Renal cortical epithelial cell (primary cell): ENCODE measurements around the gene BCAS1. TPM values are rescaled to one million over a fixed set of nuclear protein-coding genes. Genes with fewer than 3 reads are reported as not detected.

ENCODE experiments used
- DNase-seq: peaks from one replicate; pipeline ENCODE4 v3.0.0-alpha.2; 2011; ENCODE audit warnings: low read depth
- total RNA-seq: library from RNA; depleted of rRNA; stranded (reverse); fragments of >200 nt; gene quantifications from 2 replicates; pipeline ENCODE4 v1.2.3, GENCODE V29; 2014

Gene BCAS1
- total RNA-seq, 1 donor from 2014 or later, result 0.10 TPM

DNA sequence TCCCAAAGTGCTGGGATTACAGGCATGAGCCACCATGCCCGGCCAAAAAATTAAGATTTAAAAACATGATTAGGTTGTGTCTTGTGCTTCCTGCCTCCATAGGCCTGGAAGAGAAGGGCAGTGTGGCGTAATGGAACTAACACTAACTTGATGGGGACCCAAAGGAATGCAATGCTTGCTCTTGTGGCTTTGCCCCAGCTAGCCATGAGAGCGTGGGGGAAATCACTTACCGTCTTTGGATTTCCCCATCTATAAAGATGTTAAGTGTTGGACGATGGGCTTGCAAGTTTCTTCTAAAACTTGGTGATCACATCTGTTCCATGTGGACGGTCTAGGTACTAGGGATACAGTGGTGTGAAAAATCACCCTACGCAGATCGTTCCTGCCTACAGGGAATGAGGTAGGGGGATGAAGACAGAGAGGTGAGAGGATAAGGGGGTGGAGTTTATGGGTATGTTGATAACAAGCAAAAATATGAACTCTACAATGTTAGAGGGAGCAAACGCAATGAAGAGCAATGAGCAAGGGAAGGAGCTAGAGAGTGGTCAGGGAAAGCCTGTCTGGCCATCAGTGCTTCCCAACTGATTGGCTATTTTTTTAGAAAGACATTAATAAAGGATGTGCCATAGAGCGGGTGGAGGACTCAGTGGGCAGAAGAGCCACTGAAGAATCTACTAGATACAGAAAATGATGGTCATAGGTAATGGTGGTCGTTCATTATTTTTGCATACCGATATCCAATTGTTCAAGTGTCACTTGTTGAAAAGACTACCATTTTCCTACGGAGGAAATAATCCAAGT is 165.2 kb downstream of the BCAS1 start:
- no peak for DNase-seq

DNA sequence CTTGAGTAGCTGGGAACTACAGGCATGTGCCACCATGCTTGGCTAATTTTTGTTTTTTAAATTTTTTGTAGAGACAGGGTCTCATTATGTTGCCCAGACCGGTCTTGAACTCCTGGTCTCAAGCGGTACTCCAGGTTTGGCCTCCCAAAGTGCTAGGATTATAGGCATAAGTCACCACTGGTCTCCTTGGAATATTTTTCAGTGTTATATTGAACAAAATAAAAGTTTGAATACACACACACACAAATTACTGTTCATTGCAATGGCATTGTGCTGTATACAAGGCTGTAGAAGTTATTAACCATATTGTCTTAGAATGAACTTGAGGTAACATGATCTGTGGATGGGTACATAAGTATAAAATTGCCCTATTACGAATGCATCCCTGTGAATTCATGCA is 166.1 kb downstream of the BCAS1 start:
- DNase-seq, result no peak

DNA sequence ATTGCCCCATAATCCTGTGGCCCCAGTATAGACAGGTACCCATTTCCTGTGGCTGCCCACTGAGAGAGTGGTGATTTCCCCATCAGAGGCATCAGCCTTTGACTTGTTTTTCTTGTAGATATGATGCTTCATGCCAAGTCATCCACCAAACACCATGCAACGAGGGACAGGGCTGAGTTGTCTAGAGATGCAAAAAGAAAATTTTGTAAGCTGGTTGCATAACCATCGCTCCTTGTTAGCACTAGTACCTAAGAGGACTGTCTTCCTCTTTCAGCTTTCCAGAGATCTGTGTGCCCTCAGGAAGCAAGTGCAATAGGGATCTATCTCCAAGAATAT is 166.8 kb downstream of the BCAS1 start:
- DNase-seq, result no peak

DNA sequence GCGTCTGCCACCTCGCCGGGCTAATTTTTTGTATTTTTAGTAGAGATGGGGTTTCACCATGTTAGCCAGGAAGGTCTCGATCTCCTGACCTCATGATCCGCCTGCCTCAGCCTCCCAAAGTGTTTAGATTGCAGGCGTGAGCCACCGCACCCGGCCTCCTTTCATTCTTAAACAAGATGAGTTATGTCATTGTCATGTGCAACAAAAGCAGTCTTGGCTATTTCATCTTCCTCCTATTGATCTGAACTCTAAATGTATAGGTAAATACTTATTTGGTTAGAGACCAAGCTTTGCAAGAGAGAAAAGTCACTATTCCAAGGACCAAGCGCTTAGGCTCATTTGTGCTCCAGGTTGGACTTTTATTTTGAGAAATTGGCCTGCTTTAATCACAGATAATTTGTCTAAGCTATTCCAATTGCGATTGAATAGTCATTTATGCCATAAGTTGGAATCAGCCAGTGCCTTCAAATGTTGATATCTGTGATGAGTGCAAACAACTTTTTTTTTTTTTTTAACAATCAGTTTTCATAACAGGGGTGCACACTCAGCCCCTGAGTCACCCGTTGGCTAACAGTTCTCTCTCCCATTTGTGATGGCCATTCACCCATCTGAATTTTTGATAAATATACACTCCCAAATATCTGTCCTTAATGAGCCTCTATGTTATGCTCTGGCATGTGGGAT is 167.3 kb downstream of the BCAS1 start:
- no peak for DNase-seq

DNA sequence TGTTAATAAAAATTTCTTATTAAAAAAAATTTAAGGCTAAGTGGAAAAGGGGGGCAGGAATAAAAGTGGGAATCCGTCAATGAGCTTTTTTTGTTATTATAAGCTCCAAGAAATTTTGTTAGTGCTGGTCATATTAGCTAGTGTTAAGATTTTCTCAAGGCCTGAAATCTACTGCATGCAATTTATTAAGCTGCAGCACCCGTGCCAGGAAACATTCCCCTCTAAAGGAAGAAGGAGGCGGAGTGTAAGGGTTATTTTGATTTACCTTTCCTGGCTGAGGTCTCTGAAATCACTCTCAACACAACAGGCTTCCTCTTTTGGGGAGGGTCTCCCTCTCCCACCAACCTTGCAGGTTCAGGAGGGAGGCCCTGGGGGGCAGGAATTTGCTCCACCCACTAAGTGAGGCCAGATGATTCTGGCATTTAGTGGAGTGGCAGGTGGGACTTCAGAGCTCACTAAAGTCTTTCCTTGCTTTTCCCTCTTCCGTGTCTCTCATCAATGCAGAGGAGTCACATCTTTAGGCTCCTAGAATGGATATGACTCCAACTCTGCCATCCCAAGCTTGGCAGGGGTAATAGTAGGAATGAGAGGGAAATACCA is 168.8 kb downstream of the BCAS1 start:
- no peak for DNase-seq

DNA sequence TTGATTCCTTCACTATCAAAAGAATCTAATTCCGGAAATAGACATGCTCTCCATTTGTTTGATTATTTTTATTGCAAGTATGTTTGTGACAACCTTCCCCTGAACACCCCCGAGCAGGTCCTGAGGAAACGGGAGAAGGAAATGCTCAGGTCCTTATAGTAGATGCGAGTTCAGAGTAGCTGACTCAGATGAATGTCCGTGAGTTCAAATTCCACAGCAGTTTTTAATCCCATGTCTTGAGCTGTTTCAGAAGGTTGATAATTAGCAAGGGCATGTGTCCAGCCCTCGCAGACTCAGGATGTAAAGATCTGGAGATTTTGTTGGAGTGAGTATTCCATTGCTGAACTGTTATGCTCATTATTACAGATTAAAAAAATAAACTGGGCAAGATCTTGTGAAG is 169.3 kb downstream of the BCAS1 start:
- peak; percentile 93 for DNase-seq

DNA sequence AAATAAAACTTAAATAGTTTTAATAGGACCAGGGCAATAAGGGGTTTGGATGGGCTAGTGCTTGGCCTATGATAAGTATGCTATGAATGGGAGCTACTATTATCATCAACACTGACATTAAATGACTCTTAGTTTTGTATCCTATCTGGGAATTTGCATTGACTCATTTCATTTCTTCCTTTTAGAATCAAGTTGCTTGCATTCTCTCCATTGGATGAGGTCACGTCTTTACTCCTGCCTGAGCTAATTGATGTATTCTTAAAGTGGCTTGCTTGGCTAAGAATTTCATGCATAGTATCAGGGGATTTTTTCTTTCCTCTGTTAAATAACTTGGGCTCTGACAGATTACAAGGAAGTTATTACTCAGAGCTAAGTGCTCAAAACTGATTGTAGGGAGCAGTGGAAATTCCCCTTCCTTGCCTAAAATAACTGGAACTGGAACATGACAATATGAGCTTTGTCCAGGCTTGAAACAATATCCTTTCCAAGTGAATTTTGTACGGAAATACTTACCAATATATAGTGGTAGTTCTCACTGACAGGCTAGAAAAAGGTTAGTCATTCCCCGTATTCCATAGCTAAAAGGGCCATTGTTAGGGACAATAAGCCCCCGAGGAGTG is 169.9 kb downstream of the BCAS1 start:
- DNase-seq, result peak; percentile 90

DNA sequence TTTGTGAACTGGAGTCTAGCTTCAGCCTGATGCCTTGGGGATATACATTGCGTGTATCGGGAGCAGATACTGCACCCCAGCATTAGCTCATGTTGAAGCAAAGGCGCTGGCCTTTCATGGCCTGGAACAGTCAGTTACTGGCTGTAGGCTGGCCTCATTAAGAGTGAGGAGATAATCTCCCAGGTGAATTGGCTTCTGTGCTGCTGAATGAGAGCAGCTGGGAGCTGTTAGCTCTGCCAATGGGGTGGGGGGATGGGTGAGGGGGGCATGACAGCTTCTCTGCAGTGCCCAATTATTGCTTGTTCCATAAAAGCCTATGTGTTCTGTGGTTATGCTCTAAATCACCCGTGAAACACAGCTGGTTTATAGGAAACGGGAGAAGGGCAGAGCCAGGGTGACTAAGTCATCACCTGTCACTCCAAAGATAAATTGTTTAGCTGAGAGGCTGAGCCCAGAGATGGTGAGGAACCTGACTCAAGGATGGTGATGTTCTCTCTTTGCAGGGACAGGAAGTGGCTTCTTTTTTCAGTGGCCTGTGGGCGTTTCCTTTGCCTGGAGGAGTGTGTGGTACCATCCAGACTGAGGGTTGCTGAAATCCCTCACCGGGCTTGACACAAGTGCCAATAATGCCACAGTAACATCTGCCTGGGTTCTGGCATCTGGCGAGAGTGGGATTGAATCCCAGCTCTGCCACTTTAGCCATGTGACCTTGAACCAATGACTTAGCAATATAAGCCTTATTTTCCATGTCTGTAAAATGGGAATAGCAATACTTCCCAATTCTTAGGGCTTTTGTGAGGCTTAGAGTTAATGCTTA is 170.8 kb downstream of the BCAS1 start:
- DNase-seq, result peak; percentile 93

DNA sequence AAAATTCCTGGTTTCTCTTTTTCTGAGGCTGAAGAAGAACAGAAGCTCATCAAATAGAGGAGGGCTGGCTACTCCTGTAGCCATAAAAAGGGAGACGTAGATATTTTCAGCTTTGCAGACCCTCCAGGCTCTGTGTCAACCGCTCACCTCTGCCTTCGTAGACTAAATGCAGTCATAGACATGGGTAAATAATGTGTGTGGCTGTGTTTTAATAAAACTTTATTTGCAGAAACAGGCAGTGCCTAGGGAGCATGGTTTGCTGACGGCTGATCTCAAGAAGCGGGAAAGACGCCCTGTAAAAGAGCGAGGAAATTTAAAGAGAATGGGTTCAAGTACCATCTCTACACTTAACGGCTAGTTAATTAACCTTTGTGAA is 171.8 kb downstream of the BCAS1 start:
- DNase-seq, result no peak

DNA sequence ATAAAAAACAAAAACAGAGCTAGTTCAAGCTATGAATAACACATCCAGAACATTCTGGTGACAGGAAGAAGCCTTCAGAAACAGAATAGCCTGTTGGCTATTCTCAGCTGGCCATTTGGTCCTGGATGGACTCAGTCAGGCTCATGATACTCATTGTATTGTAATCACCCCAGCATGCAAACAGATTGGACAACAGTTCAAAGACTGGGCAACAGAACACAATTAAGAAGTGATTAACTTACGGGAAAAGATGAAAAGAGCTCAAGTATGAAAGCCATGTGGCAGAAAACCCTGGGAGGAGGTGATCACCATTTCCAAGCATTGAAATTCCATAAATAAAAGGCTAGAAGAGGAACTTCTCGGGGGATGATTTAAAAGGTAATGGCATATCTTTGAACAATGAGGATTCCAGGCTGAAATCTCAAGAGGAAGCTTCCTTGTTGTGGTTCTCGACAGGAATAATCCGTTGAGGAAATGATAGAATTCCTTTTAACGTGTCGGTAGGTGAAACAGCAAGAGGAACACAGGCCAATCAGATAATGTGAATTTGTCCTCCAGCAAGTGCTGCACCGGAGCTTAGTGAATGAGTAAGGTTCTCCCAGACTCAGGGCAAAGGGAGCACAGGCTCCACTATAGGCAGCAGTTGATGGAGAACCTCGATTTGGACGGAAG is 172.4 kb downstream of the BCAS1 start:
- DNase-seq, result peak; percentile 50

DNA sequence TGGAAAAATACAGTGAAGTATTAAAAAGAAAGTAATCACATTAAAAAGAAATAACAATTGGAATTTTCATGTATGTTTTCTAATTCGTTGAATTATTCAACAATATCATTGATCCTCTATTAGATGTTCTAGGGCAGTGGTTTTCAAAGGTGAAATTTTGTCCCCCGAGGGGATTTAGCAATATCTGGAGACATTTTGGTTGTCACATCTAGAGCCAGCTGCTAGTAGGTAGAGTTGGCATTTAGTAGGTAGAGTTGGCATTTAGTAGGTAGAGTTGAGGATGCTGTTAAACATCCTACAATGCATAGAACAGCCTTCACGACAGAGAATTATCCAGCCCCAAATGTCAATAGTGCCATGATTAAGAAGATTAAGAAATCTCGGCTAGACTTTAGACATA is 173.7 kb downstream of the BCAS1 start:
- DNase-seq, result no peak

DNA sequence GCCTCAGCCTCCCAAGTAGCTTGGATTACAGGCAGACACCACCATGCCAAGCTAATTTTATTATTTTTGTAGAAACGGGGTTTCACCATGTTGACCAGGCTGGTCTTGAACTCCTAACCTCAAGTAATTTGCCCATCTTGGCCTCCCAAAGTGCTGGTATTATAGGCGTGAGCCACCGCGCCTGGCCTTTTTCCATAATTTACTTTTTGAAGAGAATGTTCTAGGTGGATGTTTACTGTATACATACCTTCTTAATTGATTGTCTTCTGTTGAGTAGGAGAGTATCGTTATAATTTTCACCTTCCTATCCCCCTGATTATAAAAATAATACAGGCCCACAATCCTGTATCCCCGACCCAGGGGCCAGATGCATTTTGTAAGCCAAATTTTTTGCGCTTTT is 174.4 kb downstream of the BCAS1 start:
- no peak for DNase-seq

DNA sequence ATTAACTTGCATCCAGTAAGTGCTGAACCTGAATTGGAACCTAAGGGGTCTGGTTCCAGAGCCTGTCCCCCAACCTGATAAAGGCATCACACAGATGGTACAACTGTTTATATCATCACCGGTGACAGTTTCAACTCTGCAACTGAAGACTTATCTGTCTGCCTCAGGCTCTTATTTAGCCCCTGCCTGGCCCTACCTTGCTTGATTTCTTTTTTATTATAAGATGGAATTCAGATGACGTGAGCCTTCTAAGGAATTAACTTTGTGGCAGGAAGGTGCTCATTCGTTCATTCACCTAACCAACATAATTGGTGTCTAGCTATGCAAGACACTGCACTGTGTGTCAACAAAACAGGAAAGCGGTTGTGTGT is 175.0 kb downstream of the BCAS1 start:
- DNase-seq, result no peak

DNA sequence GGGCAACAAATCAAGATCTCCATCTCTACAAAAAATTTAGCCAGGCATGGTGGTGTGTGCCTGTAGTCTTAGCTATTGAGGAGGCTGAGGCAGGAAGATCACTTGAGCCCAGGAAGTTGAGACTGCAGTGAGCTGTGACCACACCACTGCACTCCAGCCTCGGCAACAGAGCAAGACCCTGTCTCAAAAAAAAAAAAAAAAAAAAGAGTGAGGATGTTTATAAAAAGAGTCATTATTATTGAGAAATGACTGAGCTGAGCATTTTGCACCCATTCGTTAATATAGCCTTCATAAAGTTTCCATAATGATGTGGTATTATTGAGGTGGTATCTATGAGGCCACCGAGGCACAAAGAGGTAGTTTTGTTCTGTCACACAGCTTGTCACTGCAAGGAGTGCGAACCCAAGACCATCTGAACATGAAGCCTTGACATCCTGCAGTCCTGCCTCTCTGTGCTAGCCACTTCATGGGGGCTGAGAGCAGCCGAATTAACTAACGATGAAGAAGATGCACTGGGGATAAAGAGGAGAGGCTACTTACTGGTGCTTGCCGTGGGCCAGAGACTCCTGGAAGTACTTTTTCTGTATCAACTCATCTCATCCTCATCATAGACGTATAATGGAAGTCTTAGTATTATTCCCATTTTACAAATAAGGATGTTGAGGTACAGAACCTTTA is 175.5 kb downstream of the BCAS1 start:
- no peak for DNase-seq

Other genes with a start within 250 kb of the BCAS1 start
- gene CYP24A1, start 103.4 kb upstream of the BCAS1 start, total RNA-seq, result 6.6 and 15.5 TPM in 2 replicates
- 82.6 and 223 TPM in 2 replicates for gene PFDN4, start 137.5 kb upstream of the BCAS1 start, total RNA-seq